GM12872 (cell line): ENCODE results near the gene FBRSL1.

Experiments used
- TF ChIP-seq, protein P1 (sequence below): IDR thresholded peaks from 3 replicates; pipeline ENCODE4 v1.5.1; 2011; ENCODE audit warnings: low read depth, mild to moderate bottlenecking, low read length, moderate library complexity; ENCODE audit not compliant: insufficient read depth

FBRSL1 gene

DNA sequence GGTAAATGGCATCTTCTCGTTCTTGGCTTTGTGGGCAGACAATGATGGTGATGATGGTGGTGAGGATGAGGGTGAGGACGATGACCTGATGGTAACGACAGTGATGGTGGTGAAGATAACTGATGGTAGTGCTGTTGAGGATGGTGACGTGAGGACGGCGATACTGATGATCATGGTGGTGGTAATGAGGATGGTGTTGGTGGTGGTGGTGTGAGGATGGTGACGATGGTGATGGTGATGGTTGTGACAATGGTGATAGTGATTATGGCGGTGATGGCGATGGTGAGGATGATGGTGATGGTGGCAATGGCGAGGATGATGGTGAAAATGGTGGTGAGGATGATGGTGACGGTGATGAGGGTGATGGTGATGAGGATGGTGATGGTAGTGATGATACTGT is 54.5 kb downstream of the FBRSL1 start:
- TF ChIP-seq, protein P1, sequence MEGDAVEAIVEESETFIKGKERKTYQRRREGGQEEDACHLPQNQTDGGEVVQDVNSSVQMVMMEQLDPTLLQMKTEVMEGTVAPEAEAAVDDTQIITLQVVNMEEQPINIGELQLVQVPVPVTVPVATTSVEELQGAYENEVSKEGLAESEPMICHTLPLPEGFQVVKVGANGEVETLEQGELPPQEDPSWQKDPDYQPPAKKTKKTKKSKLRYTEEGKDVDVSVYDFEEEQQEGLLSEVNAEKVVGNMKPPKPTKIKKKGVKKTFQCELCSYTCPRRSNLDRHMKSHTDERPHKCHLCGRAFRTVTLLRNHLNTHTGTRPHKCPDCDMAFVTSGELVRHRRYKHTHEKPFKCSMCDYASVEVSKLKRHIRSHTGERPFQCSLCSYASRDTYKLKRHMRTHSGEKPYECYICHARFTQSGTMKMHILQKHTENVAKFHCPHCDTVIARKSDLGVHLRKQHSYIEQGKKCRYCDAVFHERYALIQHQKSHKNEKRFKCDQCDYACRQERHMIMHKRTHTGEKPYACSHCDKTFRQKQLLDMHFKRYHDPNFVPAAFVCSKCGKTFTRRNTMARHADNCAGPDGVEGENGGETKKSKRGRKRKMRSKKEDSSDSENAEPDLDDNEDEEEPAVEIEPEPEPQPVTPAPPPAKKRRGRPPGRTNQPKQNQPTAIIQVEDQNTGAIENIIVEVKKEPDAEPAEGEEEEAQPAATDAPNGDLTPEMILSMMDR = no peak

DNA sequence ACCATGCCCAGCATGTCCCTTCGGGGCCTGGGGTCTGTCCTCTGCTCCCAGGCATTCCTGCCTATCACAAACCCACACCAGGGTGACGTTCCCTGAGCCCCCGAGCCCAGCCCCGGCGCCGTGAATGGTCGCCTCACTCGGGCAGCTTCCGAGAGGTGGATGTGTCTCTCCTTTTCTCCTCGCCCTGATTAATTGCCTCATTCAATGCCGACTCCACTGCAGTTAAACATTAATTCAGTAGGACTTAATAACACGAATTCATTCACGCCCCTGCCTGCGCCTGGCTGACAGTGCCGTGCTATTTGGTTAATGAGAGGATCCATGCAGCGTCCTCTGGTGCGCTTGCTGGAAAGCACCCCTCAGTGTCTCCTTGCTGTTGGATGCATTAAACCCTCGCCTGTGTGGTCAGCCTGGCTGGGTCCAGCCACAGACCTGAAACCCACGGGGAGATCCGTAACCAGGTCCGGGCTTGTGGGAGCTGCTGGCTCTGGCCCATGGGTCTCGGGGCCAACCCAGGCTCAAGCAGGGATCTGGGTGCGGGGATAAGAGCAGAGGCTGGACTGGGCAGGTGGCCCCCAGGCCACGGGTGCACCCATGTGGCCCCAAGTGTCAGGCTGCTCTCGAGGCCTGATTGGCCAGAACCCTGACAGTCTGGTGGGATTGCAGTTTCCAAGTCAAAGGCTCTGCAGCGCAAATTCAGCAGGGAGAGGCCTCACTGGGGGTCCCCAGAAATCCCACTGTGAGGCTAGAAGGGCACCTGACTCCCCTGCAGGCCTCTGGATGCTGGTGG is 55.4 kb downstream of the FBRSL1 start:
- TF ChIP-seq, protein P1 = no peak

DNA sequence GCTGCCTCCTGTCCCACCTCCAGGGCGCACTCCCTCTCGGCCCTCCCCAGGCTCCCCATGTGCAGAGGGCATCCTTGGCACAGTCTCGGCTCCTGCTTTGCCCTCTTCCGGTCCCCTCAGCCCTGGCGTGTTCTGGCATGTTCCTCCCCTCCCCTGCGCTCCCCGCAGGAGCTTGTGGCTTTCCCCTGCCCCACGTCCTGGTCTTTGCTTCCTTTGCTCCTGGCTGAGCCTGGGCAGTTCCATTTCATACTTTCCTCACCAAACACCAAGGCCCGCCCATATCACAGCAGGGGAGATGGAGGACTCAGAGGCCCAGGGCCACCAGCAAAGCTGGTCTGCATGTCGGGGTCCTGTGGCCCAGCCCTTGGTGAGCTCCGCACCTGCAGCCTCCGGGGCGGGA is 56.0 kb downstream of the FBRSL1 start:
- TF ChIP-seq, protein P1 = no peak

DNA sequence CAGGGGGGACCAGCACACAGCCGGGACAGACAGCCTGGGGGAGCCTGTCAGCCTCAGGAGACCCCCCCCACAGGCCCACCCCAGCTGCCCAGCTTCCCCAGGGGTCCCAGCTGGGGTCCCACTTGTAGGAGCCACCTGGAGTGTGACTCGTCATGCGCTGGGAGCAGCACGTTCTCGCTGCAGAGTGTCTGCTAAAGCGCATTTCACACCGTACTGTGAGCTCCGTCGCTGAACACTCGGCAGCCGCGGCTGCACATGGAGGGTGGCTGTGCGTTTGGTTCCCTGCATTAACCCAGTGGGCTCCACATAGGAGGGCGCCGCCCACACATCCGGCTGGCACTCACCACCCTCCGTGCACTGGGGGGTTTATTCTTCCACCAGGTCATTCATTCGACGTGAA is 56.7 kb downstream of the FBRSL1 start:
- TF ChIP-seq, protein P1 = no peak

DNA sequence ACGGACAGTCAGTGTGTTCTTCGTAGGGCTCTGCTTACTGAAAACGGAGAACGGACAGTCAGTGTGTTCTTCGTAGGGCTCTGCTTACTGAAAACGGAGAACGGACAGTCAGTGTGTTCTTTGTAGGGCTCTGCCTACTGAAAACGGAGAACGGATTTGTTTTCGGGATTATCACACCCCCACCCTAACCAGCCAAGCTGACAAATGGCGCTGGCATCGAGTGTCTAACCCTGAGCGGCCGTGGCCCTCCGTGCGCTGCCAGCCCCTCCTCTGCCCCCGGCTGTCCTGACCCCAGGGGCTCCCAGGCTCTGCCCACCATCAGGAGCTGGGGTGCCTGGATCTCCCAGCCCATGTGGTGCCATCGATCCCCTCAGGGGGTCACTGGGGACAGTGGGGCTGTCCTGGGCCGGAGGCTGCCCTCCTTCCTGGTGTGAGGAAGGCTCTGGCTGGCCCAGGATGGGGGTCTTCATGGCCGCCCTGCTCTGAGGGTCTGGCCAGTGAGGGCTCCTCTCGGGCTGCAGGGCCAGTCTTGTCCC is 57.3 kb downstream of the FBRSL1 start:
- TF ChIP-seq, protein P1 = no peak

DNA sequence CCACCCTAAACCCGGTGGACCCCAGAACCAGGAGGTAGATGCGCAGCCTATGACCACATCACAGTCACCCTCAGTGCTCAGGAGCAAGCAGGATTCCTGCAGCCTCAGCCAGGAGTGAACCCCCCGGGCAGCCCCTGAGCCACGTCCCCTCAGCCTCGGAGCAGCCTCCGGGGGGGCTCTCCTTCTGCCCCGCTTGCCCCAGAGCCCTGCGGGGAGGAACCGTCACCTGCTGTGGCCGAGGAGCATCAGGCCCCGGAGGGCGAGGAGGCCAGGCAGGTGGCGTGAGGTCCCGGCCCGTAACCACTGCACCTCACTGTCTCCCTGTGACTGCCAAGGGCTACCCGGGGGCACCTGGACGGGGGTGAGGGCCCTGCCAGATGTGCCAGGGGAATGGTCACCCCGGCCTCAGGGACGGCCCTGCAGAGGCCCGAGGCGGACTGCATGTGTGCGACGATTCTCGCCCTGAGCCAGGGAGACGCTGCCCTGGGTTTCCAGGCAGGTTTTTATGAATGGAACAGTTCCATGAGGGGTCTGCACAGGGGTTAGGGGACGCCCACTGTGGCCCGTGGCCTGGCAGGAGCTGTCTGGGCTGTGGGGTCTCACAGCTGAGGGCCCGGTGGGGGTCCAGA is 58.6 kb downstream of the FBRSL1 start:
- TF ChIP-seq, protein P1 = no peak

DNA sequence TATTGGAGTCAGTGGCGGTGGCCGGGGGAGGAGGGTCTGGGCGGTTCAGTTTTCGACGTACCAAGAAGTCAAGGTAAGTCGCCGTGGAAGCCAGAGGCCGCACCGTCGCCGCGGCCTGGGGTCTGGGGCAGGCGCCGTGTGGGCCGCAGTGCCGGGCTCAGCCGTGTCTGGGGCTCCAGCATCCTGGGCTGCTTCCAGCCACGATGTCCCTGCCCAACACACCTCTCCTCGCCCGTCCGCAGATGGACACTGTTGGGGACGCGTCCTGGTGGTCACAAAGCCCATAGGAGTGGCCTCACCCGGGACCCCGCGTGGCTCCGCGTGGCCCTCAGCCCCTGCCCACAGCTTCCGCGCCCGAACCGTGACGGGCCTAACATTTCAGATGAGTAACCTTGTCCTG is 59.1 kb downstream of the FBRSL1 start:
- TF ChIP-seq, protein P1 = no peak
